Left ventricle myocardium inferior (tissue), 1 donor: ENCODE measurements around the gene ABCA3. TPM values are rescaled to one million over a fixed set of nuclear protein-coding genes. Genes with fewer than 3 reads are reported as not detected.
A peak's percentile ranks its signal among the peaks of the same experiment; 100 is the strongest.

Source experiments
- DNase-seq: peaks from one replicate; pipeline ENCODE4 v3.0.0-alpha.2; 2020
- H3K27ac ChIP-seq: fragments of 200-600 bp; replicated peaks from 2 replicates; pipeline ENCODE4 v1.8.0; 2021
- H3K27me3 ChIP-seq: fragments of 200-600 bp; 2 replicates; pipeline ENCODE4 v1.8.0; 2021; ENCODE audit warnings: low read depth
- H3K36me3 ChIP-seq: fragments of 200-600 bp; 2 replicates; pipeline ENCODE4 v1.8.0; 2021
- H3K4me1 ChIP-seq: fragments of 200-600 bp; 2 replicates; pipeline ENCODE4 v1.8.0; 2021
- H3K4me3 ChIP-seq: fragments of 200-600 bp; 2 replicates; pipeline ENCODE4 v1.8.0; 2021; ENCODE audit warnings: mild to moderate bottlenecking, moderate library complexity
- H3K9me3 ChIP-seq: fragments of 200-600 bp; replicated peaks from 2 replicates; pipeline ENCODE4 v1.8.0; 2021
- intact Hi-C: fragments of 100-400 bp; cut with micrococcal nuclease; formaldehyde crosslinking; loops from one replicate; pipeline ENCODE4 v1.11.0; 2022
- total RNA-seq: library from RNA; stranded (reverse); fragmentation: NEBNext Ultra II Directional; extraction: Animal tissue kit (Norgen Biotek cat#: 25700); gene quantifications from one replicate; pipeline ENCODE4 v1.2.1, GENCODE V29; 2021
- TF ChIP-seq, protein P1 (sequence below): fragments of 200-600 bp; IDR thresholded peaks from 2 replicates; pipeline ENCODE4 v1.8.0; 2021; ENCODE audit warnings: antibody characterized with exemption, mild to moderate bottlenecking, borderline replicate concordance
- donor health status: DM: no; HTN: yes; CAD: no; lungs with severe emphysema.

The ABCA3 gene
- total RNA-seq, 1 donor from 2014 or later: 6.9 TPM

DNA sequence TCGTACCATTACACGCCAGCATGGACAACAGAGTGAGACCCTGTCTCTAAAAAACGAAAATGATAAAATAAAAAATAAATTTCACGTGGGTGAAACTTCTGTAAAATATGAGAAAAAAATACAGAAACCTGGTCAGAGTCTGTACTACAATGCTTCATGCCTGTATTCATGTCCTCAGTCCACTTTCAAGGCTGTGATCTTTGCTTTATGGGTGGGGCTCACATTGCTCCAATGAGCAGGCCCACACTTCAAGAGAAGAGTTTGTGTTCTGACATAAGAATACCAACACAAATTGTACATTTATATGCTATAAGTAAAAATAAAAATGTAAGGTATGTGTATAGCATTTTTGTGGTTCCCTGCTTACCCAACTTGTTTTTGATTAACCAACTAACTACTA lies 32.2 kb upstream of the ABCA3 start:
- intact Hi-C loops: no loop called here
- no peak for DNase-seq
- H3K36me3 ChIP-seq: no peaks in the 10 kb centered on the region
- no peak overlapping the region for H3K4me3 ChIP-seq
- H3K27me3 ChIP-seq: no peaks in the 10 kb centered on the region
- TF ChIP-seq, protein P1, sequence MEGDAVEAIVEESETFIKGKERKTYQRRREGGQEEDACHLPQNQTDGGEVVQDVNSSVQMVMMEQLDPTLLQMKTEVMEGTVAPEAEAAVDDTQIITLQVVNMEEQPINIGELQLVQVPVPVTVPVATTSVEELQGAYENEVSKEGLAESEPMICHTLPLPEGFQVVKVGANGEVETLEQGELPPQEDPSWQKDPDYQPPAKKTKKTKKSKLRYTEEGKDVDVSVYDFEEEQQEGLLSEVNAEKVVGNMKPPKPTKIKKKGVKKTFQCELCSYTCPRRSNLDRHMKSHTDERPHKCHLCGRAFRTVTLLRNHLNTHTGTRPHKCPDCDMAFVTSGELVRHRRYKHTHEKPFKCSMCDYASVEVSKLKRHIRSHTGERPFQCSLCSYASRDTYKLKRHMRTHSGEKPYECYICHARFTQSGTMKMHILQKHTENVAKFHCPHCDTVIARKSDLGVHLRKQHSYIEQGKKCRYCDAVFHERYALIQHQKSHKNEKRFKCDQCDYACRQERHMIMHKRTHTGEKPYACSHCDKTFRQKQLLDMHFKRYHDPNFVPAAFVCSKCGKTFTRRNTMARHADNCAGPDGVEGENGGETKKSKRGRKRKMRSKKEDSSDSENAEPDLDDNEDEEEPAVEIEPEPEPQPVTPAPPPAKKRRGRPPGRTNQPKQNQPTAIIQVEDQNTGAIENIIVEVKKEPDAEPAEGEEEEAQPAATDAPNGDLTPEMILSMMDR: no peak
- H3K27ac ChIP-seq: no peak overlapping the region
- peaks cover 17% of the 10 kb centered on the region for H3K4me1 ChIP-seq
- no peaks in the 10 kb centered on the region for H3K9me3 ChIP-seq

DNA sequence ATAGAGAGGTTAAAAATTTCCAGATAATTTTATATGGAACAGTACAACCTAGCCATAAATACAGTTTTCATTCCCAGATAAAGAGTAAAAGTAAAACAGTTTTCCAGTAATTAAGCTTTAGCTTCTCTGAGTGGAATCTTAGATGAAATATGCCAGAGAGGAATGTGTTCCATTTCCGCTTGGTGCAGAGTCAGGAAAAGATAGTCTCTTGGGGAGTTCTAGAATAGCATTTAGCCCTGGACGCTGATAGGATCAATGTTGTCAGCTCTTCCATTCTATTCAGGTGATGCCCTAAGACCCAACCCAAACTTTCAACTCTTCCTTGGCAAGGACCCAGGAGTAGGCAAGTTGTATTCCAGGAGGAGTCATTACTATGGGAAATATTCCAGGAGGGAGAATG lies 30.9 kb upstream of the ABCA3 start:
- DNase-seq: no peak
- intact Hi-C loops: no loop called here
- TF ChIP-seq, protein P1: no peak
- no peak overlapping the region for H3K4me3 ChIP-seq
- H3K27ac ChIP-seq: peak overlapping the region; percentile 44
- H3K4me1 ChIP-seq: peaks cover 17% of the 10 kb centered on the region
- H3K9me3 ChIP-seq: no peaks in the 10 kb centered on the region
- H3K36me3 ChIP-seq: no peaks in the 10 kb centered on the region
- H3K27me3 ChIP-seq: no peaks in the 10 kb centered on the region

DNA sequence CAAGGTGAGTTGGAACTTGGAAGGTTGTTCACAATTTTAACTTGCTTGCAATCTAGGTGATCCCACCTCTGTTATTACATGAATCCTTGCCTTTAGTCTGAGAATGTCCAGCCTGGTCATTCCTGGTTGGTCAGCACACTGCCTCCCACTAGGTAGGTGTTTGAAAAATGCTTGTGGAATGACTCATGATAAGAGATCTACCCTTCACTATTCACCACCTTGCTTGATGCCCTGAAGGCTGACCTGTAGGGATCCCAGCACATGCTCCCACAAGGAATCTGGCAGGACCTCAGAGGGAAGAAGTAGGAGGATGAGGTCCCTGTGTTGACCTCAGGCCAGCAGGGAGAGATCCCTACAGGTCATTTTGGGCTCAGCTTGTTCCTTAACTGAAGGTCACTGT lies 30.2 kb upstream of the ABCA3 start:
- H3K27ac ChIP-seq: peak overlapping the region; percentile 44
- DNase-seq: no peak
- no peaks in the 10 kb centered on the region for H3K9me3 ChIP-seq
- H3K4me3 ChIP-seq: no peak overlapping the region
- intact Hi-C loops: no loop called here
- TF ChIP-seq, protein P1: no peak
- no peaks in the 10 kb centered on the region for H3K27me3 ChIP-seq
- peaks cover 21% of the 10 kb centered on the region for H3K4me1 ChIP-seq
- H3K36me3 ChIP-seq: no peaks in the 10 kb centered on the region

DNA sequence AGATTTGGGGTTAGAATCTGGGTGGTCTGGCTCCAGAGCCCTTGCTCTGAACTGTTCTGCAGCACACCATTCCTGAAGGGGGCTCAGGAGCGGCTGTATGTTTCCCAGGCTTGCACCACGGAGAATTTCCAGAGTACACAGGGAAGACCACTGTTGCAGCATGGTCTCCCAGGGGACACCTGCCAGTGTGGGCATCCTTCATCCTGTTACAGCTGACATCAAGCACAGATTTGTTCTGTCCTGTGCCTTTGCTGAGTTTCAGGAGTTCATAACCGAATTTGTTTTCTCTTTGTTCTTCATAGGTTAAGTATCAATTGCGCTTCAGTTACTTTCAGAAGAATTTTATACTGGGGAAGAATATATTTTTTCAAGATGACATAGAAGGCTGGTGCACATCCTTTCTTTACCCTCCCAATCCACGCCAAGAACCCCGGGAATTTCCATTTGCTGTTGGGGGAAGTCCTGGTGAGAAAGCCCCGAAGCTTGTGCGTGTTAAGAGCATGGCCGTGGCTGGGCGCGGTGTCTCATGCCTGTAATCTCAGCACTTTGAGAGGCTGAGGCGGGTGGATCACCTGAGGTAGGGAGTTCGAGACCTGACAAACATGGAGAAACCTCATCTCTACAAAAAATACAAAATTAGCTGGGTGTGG lies 26.3 kb upstream of the ABCA3 start:
- Histone ChIP-seq H3K9me3 (no peaks in the 10 kb centered on the region), H3K36me3 (no peaks in the 10 kb centered on the region), H3K4me1 (peaks cover 31% of the 10 kb centered on the region), H3K27me3 (no peaks in the 10 kb centered on the region), H3K4me3 (no peak overlapping the region), H3K27ac (no peak overlapping the region)
- intact Hi-C loops: no loop called here
- TF ChIP-seq, protein P1: no peak
- DNase-seq: no peak

DNA sequence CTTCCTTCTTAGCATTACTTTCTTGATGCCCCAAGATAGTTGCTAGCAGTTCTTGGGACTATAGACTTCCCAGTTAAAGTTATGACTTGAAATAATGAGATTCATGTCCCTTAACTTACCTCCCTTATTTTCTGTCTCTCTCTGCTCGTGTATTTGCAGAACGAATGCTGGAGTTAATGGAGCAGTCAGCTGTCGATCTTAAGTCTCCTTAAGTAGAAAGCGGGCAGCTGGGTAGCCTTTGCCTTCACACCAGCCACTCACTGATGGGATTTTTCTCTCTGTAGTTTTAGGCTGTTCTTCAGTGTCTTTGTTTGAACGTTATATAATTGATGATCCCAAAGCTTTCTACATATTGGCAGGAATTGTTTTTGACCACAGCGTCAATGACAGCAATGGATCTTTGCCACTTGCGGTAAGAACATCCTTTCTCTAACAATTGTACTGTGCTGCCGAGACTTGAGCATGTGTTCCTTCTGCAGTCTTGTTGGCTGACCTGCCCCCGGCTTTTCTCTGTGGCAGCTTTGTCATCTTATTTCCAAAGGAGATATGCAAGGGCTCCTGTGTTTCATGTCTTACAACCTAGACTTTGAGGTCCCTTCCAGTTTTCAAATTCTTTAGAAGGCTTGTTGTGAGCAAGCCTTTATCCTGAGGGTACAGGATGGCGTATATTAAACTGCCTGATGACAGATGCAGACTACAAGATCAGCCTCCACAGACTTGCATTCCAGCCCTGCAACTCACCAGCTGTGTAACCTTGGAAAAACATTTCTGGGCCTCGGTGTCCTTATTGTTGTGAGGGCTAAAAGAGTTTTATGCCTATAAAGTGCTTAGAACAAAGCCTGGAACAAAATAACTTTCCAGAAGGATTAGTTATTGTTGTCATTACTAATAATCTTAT lies 25.1 kb upstream of the ABCA3 start:
- no peaks in the 10 kb centered on the region for H3K27me3 ChIP-seq
- intact Hi-C loops: no loop called here
- H3K4me1 ChIP-seq: peaks cover 22% of the 10 kb centered on the region
- no peak overlapping the region for H3K4me3 ChIP-seq
- no peak for DNase-seq
- TF ChIP-seq, protein P1: no peak
- no peaks in the 10 kb centered on the region for H3K36me3 ChIP-seq
- no peak overlapping the region for H3K27ac ChIP-seq
- H3K9me3 ChIP-seq: no peaks in the 10 kb centered on the region
